Thoracic aorta (tissue), 2 donors: Measurements from ENCODE around the gene RBM23. TPM values are rescaled to one million over a fixed set of nuclear protein-coding genes. Genes with fewer than 3 reads are reported as not detected.
"Not testable (repeated sequence)": the region's sequence is repeated elsewhere in the genome, so short reads cannot be mapped to it uniquely, and the experiment has no call there.

Experiments used
- ATAC-seq: fragments of 150-250 bp; one replicate; pipeline ENCODE4 v1.8.0; 2017; ENCODE audit warnings: low read depth; ENCODE audit not compliant: insufficient number of reproducible peaks, low FRiP score
- DNase-seq: peaks from one replicate; pipeline ENCODE4 v3.0.0-alpha.2; 2020; ENCODE audit warnings: low spot score
- H3K27ac ChIP-seq, 2 donors: fragments of 200-600 bp; sonication (generic); 1 replicate in 1 of 2; 2 replicates in 1 of 2; pipeline ENCODE4 v1.5.1; 2016; ENCODE audit warnings: mild to moderate bottlenecking in 2 of 2, moderate library complexity in 2 of 2
- H3K27me3 ChIP-seq: fragments of 200-600 bp; sonication (generic); replicated peaks from 2 replicates; pipeline ENCODE4 v1.6.0; 2016; ENCODE audit warnings: mild to moderate bottlenecking; ENCODE audit not compliant: insufficient read depth
- H3K36me3 ChIP-seq: fragments of 200-600 bp; sonication (generic); one replicate; pipeline ENCODE4 v1.5.1; 2016
- H3K4me1 ChIP-seq, 2 donors: fragments of 200-600 bp; sonication (generic); 1 replicate in 1 of 2; 2 replicates in 1 of 2; pipeline versions ENCODE4 v1.5.1 to v1.6.0; 2016; ENCODE audit warnings: low read depth in 2 of 2, mild to moderate bottlenecking in 1 of 2; ENCODE audit not compliant: control insufficient read depth in 1 of 2
- H3K4me3 ChIP-seq: fragments of 200-600 bp; sonication (generic); 2 replicates; pipeline ENCODE4 v1.5.1; 2016; ENCODE audit warnings: mild to moderate bottlenecking
- H3K9me3 ChIP-seq: fragments of 200-600 bp; sonication (generic); 2 replicates; pipeline ENCODE4 v1.5.1; 2016
- CTCF ChIP-seq: fragments of 200-600 bp; sonication (generic); IDR thresholded peaks from one replicate; pipeline ENCODE4 v1.5.1; 2019; ENCODE audit warnings: antibody characterized with exemption
- total RNA-seq, 2 donors: library from RNA; depleted of rRNA; stranded (reverse); fragments of >200 nt; gene quantifications; one replicate each; pipeline versions ENCODE4 v1.1.0 to v1.2.3, GENCODE V29; 2016

RBM23 gene
- total RNA-seq, 2 donors from 2014 or later: 75.9 to 731 TPM

DNA sequence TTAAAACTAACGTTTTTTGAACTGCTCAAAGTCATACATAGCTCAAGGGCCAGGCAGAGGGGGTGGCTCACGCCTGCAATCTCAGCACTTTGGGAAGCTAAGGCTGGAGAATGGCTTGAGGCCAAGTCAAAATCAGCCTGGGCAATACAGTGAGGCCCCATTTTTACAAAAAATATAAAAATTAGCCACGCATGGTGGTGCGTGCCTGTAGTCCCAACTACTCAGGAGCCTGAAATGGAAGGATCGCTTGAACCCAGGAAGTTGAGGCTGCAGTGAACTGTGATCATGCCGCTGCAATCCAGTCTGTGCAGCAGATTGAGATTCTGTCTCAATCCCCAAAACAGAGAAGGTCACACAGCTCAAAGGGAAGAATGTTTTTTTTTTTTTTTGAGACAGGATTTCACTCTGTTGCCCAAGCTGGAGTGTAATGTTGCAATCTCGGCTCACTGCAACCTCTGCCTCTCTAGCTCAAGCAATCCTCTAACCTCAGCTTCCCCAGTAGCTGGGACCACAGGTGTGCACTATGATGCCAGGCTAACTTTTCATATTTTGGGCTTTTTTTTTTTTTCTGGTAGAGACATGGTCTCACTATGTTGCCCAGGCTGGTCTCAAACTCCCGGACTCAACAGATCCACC, 2.9 kb downstream of the RBM23 start:
- DNase-seq: no peak
- H3K27ac ChIP-seq: no peak overlapping the region
- H3K27me3 ChIP-seq: no peaks in the 10 kb centered on the region
- TF ChIP-seq CTCF: no peak
- H3K36me3 ChIP-seq: peaks cover 13% of the 10 kb centered on the region
- no peaks in the 10 kb centered on the region for H3K9me3 ChIP-seq
- H3K4me3 ChIP-seq: no peak overlapping the region
- no peak for ATAC-seq
- H3K4me1 ChIP-seq: peaks cover 16 to 24% of the 10 kb centered on the region in 2 donors

DNA sequence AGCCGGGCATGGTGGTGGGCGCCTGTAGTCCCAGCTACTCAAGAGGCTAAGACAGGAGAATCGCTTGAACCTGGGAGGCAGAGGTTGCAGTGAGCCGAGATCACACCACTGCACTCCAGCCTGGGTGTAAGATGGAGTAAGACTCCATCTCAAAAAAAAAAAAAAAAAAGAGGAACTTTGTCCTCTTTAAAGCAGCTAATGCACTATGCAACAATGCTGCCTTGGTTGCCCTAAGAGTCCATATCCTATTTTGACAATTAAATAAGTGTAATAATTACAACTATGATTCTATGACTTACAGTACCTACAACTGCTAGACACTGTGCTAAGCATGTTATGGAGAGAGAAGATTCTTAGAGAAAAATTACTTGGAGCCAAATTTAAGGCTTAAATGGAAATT, 4.1 kb downstream of the RBM23 start:
- not testable (repeated sequence) for H3K9me3 ChIP-seq, ATAC-seq, H3K27ac ChIP-seq, H3K27me3 ChIP-seq, DNase-seq, H3K36me3 ChIP-seq, H3K4me3 ChIP-seq
- peaks cover 16 to 24% of the 10 kb centered on the region in 2 donors for H3K4me1 ChIP-seq

GRCh38 chr14:22910916-22911315, 8.0 kb downstream of the RBM23 start:
- no peak for ATAC-seq

GRCh38 chr14:22908601-22909000, 10.3 kb downstream of the RBM23 start:
- TF ChIP-seq CTCF: no peak
- Histone ChIP-seq H3K4me3 (no peak overlapping the region), H3K4me1 (no peaks in the 10 kb centered on the region), H3K27me3 (no peaks in the 10 kb centered on the region), H3K9me3 (no peaks in the 10 kb centered on the region), H3K36me3 (peaks cover 61% of the 10 kb centered on the region), H3K27ac (no peak overlapping the region)
- no peak for ATAC-seq
- no peak for DNase-seq

More at GRCh38 chr14:22910916-22911315, 8.0 kb downstream of the RBM23 start:
- Histone ChIP-seq H3K9me3 (no peaks in the 10 kb centered on the region), H3K4me3 (no peak overlapping the region), H3K4me1 (peaks cover 0 to 2% of the 10 kb centered on the region in 2 donors), H3K27ac (no peak overlapping the region), H3K27me3 (no peaks in the 10 kb centered on the region), H3K36me3 (peaks cover 38% of the 10 kb centered on the region)
- TF ChIP-seq CTCF: no peak
- no peak for DNase-seq

GRCh38 chr14:22907429-22907828, 11.5 kb downstream of the RBM23 start:
- Histone ChIP-seq H3K36me3 (peaks cover 73% of the 10 kb centered on the region), H3K27me3 (no peaks in the 10 kb centered on the region), H3K4me3 (no peak overlapping the region), H3K9me3 (no peaks in the 10 kb centered on the region), H3K27ac (no peak overlapping the region), H3K4me1 (no peaks in the 10 kb centered on the region)
- ATAC-seq (no peak), DNase-seq (no peak)
- TF ChIP-seq CTCF: no peak

DNA sequence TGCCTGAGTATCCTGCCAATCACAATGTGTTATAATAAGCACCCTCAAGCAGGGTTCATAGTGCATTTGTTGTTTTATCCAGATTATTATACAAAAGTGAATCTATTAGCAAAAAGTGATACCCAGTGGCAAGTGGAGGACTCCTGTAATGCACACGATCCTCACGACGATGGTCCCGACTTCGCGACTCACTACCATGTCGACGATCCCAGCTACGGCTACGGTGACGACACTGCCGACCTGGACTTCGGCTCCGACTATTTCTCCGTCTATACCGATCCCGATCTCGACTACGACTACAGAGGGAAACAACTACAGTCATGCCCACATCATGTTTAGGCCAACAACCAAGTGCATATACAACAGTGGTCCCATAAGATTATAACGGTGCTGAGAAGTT, 12.9 kb downstream of the RBM23 start:
- ATAC-seq: no peak
- H3K27ac ChIP-seq: no peak overlapping the region
- H3K36me3 ChIP-seq: peaks cover 82% of the 10 kb centered on the region
- no peak overlapping the region for H3K4me3 ChIP-seq
- H3K9me3 ChIP-seq: no peaks in the 10 kb centered on the region
- no peak for DNase-seq
- H3K4me1 ChIP-seq: no peaks in the 10 kb centered on the region
- H3K27me3 ChIP-seq: no peaks in the 10 kb centered on the region
- no peak for TF ChIP-seq CTCF
